HG02943 (cell line): ENCODE measurements around the gene CTSZ.

Experiments used
- ATAC-seq: cut with Tn5 transposase; IDR thresholded peaks from one replicate; pipeline ENCODE4 v1.9.1; 2021; ENCODE audit warnings: mild to moderate bottlenecking, low read depth, moderate library complexity; ENCODE audit not compliant: unreplicated experiment

The CTSZ gene

DNA sequence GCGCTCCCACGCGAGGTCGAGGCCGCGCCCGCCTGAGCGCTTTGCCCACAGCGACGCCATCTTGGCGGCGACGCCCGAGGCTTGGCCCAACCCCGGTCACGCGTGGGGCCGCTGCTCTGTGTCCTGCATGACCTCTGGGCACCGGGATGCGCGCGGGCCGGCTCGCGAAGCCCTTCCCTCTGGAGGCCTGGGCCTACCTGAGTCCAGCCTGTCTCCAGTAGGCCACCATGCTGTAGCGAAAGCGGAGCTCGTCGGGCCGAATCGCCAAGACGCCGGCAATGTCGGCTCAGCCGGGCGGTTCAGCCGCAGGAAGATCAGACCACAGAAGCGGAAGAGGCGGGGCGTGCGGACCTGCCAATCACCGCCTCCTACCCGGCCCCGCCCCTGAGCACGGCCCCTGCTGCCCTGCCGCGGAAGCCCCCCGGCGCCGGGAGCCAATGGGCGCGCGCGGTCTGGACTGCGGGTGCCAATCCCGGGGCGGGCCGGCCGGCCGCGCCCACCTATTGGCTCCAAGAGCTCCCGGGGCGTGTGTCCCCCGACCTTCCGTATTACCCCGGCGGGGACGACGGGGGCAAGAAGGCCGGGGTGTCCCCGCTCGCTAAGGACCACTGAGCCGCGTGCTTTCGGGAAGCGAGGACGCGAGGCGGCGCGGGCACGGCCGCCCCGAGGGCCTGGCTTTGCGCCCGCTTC is 25.1 kb upstream of the CTSZ start, which contains the start of gene ATP5F1E:
ATP5F1E (minus strand) TSS at position 313 of the 690 bp plus-strand sequence; CDS start at position 229, 84 bp downstream.
- ATAC-seq = peak; percentile 91

DNA sequence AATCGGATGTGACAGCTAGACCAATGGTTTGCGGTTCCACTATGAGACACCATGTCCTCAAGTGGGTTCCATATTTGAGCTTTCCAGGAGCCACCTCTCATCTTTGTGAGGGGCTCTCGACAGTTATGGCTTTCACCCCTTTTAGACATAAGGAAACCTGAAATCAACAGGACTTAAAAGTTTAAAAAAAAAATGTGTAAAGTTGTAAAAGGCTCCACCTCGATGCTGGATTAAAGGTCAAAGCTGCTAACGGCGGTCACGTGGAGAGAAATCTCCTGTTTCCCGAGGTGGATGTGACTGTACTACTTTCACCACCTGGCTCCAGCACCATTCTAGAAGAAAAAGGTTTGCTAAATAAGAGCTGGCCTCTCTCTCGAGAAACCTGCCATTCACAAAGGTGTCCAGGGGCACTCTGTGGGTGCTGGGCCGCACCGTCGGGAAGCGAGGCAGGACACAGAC is 24.5 kb upstream of the CTSZ start:
- no peak for ATAC-seq

DNA sequence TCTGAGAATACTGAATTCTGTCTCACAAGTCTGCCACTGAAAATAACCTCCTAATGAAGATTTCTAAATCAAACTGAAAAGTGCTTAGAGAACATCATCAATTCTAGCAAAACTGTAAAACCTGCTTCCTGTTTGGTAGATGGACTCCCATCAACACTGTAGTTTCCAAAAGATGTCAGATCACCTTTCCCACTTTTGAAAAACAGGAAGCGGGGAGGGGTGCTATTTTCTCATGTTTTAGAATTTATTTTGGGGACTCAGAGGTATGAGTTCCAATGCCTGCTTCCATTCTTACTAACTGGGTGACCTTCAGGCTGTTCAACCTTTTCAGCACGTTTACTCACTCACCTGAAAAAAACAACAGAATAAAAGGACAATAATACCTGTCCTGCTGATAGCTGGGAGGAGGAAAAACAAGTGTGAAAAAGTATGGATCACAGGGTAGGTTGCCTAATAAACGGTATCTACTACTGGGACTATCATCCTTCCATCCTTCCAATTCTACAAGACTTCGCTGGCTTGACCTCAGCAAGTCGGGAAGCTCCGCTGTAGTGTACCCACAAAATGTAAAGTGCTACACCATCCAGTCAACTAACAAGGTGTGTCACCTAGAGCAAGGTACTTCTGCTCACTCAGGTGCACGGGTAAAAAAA is 24.0 kb upstream of the CTSZ start:
- no peak for ATAC-seq

DNA sequence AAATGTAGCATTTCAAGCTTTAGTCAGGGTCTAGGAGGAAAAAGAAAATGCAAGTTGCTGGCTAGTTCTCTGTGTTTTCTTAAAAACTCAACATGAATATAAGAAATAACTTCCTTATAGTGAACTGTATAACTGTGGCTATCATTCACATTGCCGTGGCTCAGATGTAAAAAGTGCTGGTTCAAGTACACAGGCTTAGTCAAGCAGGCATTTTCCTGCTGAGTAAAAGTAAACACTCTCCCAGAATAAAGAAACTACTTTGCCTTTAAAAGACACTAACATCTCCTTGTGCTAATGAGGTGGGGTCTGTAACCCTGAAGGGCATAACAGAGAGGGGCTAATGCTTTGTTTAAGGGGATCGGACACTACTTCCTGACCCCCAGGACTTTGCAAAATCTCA is 21.8 kb upstream of the CTSZ start:
- ATAC-seq = no peak

DNA sequence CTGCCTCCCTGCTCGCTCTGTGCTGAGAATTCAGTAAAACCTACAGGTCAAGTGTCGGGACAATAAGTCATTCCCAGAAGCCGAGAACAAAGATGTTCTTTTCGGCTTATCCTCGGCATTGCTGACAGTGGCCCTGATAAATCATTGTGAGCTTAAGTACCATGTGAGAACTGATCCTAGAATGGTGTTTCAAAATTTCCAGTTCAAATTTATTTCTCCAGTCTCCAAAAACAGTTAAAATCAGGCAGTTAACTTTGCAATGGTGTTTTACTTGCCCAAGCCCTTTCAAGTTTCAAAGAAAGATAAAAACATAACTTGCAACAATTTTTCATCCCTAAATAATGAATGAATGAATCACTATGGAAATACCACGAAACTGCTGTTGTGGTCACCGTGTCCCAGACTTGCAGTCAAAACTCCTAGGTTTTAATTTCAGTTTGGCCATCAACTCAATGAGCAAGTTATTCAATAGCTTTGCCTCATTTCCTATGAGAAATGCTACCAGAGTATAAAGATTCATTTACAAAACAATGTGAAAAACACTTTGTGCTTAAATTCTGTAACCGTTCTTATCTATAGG is 20.8 kb upstream of the CTSZ start:
- no peak for ATAC-seq

DNA sequence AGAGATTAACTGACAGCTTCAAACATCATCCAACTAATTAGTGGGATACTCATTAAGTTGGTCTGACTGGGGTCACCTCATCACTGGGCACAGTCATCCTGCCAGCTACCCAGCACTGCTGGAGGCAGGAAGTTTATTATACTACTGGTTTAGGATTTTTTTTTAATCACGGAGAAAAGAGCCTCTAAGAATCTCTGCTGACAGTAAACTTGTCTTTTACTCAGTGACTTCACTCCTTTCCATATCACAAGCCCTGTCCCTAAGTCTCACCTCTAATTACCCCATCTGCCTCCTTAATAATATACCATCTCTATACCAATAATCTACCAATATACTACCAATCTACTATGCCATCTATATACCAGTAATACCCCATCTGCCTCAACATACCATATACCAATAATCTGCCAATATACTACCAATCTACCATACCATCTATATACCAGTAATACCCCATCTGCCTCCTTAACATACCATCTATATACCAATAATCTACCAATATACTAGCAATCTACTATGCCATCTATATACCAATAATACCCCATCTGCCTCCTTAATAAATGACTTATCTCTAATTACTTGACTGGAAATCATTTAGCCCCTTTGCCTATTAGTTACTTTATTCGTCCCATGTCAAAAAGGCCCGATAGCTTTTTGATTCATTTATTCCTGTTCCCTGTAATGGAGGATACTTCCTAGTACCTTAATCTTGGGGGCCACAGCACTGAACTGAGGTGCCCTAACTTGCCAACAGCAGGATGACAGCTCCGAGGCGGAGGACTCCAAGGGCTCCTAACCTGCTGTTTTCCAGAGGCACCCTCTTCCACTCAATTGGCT is 20.1 kb upstream of the CTSZ start:
- no peak for ATAC-seq

DNA sequence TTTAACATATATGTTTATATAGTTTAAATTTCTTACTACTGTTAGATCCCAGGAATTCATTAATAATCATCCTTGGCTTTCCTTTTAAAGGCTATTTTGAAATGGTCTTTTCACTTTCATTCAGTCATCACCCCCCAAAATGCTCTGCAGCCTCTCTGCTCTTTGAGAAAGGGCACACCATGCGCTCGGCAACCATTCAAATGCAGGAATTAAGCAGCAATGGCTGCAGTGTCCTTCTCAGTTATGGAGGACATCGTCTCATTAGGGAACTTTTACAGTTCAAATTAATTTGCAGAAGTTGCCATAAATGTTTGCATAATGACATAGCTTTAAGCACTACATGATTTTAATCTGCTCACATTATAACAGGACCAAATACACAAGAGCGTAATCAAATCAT is 18.5 kb upstream of the CTSZ start:
- ATAC-seq = no peak

DNA sequence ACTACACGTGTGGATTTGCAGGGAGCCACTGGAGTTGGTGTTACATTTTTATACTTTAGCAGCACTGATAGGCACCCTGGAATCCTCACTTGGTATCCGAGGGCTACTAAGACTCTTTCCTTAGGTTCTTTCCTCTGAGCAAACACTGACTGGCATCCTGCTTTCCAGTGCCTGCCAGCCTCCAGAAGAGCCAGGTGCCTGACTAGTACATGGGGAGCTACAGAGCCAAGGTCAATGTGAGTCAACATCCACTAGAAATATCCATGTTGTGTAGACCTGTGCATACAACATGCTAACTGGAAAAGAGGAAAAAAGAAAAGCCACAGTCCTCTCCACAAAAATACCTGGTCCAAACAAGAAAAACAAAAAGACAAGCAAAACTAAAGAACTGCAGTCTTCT is 18.0 kb upstream of the CTSZ start:
- ATAC-seq = no peak

DNA sequence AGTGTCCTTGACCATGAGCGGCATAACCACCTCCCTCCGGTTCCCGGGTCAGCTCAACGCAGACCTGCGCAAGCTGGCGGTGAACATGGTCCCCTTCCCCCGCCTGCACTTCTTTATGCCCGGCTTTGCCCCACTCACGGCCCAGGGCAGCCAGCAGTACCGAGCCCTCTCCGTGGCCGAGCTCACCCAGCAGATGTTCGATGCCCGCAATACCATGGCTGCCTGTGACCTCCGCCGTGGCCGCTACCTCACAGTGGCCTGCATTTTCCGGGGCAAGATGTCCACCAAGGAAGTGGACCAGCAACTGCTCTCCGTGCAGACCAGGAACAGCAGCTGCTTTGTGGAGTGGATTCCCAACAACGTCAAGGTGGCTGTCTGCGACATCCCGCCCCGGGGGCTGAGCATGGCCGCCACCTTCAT is 17.1 kb upstream of the CTSZ start:
- no peak for ATAC-seq

DNA sequence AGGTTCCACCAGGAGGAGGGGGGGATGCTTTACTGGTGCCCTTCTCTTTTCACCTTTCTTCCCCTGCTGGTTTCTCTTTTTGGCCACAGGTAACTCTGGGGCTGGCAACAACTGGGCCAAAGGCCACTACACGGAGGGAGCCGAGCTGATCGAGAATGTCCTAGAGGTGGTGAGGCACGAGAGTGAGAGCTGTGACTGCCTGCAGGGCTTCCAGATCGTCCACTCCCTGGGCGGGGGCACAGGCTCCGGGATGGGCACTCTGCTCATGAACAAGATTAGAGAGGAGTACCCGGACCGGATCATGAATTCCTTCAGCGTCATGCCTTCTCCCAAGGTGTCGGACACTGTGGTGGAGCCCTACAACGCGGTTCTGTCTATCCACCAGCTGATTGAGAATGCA is 16.6 kb upstream of the CTSZ start:
- no peak for ATAC-seq

DNA sequence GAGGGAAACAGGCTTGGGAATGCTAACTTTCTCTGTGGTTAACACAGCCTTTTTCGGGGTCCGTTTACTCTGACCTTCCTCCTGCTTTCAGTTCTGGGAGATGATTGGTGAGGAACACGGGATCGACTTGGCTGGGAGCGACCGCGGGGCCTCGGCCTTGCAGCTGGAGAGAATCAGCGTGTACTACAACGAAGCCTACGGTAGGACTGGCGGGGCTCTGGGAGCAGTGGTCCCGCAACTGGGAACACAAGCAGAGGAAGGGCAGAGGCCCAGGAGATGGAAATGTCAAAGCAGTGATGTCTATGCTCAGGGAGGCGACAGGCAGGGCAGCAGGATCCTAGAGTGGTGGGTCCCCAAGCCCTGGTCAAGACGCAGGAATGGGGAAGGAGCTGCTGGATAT is 15.7 kb upstream of the CTSZ start:
- no peak for ATAC-seq

DNA sequence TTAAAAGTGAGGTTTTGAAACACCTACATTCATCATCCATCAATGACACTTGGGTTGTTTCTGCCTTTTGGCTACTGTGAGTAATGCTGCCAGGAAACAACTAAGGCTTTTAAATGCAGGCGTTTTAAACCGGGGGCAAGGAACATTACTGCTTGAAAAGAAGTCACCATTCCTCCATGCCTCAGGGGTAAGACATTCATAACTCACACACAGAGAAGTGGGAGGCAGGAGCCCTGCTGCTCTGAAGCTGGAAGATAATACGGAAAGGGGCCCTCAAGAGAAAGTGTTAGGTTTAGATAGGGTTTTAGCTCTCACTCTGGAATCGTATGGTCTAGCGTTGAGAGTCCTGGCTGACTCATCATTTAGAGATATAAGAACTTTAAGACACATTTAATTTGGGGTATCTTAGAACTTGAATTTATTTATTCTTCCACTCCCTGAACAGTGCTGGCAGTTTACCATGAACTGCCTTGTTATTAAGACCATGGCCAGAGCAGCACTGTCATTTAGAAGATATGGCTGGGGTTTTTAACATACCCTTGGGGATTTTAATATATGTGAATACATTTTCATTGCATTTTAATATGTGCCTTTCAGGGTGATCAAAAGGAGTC is 14.0 kb upstream of the CTSZ start:
- no peak for ATAC-seq

DNA sequence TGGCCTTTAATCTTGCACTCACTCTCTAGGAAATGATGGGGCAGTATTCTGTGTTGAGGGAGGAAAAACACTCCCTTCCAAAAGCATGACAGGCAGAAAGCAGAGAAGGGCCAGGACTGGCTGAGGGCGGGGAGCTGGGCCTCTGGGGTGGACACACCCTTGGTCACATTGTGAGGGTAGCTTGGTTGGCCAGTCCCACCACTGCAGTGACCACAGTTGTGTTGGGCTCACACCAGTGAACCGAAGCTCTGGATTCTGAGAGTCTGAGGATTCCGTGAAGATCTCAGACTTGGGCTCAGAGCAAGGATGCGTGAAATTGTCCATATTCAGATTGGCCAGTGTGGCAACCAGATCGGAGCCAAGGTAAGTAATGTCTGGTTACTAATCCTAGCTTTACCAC is 12.2 kb upstream of the CTSZ start, which contains the start of gene TUBB1:
TUBB1 (plus strand) TSS at position 213 of the 400 bp plus-strand sequence; CDS start at position 307, 94 bp downstream.
- ATAC-seq = no peak

DNA sequence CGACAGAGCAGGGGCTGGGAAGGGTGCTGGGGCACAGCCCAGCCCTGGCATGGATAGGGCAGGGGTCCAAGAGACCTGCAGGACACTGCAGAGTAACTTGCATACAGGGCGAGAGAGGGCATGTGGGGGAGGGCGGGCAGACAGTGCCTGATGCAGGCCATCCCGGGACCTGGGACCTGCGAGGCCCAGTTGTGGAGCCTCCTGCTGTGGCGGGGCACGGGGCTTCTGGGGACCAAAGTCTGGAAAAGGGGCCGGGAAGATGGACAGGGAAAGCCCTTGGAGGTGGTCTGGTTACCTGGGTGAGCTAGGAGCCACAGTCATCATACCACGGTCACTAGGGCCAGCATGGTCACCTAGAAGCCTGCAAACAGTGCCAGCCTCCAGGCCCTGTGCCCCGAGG is 11.8 kb upstream of the CTSZ start:
- ATAC-seq = no peak

DNA sequence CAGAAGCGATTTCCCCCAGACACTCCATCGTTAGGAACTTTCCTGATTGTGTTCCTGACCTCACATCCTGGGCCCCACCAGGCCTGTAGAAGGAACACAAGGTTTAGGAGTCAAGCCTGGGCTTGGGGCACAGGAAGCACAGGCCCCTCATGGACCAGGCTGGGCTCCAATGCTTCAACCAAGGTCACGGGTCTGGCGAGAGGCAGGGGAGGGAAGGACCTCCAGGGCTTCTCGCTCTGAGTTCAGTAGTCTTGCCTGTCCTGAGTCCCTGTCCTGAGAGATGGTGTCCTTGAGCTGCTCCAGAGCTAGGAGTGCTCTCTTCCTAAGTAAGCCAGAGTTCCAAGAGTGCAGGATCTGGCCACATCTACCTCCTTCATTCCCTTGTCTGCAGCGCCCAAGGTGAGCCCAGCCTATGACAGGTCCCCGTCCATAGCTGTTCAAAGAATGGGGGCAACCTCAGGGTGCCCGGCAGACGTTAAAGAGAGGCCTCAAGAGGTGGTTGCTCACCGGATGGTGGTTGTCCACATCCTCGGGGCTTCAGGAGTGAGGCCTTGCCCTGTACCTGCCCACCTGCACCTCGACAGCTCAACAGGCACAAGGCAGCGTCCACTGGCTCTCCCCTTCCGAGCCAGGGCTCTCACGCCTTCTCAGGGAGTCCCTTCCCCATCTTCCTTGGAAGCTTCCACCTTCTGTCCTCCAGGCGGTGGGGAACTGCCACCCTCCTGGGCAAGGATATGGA is 10.6 kb upstream of the CTSZ start:
- ATAC-seq = no peak

DNA sequence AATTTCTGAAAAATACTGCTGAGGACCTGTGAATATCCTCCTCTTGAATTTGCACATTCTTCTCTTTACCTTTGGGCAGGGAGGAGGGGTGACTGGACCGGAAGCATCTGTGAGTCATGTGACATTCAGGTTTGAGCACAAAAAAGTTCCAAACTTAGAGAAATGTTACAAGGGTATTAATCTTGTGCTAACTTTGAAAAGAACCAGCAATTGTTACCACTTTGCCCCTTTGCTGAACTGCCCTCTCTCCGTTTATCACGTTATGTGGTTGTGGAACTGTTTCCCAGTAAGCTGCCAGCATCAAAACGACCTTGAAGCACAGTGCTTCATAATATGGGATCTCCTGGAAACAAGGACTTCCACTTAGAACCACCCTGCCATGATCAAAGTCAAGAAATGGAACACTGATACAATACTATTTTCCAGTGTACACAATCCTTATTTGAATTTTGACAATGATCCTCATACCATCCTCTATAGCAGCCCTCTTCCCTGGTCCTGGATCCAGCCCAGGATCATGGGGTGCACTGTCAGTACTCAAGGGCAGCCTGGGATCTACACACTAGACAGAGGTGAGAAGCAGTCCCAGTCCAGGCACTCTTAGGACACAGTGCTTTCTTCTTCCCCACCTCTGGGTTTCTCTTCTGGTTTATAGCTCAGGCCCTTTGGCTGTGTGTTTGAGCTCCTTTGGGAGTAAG is 9.9 kb upstream of the CTSZ start:
- no peak for ATAC-seq

DNA sequence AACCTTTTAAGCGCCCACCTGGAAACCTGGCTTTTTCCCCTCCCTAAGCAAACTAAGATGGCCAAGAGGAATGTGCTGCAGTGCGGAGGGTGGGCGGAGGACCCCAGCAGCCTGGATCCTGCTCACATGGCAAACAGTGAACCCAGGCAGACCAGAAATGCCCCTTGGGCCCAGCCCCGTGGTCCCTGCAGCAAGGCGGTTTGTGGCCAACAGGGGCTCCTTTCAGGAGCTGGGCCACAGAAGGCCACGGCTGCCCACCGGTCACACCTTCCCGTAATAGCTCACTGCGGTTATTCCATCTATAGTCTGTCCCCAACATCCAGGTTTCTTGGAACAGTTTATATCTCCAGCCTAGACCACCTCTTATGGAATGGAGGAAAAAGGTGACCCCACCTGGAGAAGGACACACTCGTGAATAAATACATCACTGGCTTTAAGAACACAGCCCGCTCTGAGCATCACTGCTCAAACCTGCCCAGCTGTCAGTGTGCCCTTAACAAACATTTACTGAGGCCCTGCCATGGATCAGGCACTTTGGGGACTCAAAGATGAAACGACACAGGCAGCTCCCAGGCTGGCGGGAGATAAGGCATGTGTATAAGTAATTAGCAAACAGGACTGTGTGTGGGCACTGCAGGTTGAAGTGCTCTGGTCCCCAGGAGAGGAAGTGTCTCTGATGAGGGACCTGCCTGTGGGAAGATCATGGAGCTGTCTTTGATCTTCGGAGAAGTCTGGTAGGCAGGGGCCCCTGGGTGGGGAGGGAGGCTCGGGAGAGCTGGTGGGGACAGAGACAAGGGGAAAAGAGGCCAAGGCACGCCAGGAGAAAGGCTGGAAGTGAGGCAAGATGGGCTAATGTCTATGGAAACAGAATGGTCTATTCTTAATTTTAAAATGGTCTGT is 9.0 kb upstream of the CTSZ start:
- no peak for ATAC-seq

DNA sequence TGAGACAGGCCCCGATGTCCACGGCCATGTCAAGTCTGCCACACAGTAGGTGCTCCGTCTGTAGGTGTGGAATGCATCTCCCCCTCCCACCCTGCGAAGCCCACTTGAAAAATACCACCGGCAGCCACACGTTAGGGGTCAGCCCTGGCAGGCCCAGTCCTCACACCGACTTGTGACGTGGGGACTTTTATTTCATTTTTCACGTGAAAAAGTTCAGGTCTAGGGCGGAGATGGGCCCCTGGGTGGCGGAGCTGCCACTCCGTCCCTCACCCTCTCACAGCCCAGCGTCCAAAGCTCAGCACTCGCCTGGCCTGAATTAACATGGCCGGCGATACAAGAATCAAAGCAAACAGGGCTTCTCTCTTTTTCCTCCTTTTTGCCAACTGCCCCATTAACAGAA is 8.4 kb upstream of the CTSZ start:
- no peak for ATAC-seq
